HepG2 (cell line): ENCODE data around the gene VPS4A. TPM values are rescaled to one million over a fixed set of nuclear protein-coding genes. Genes with fewer than 3 reads are reported as not detected.
A peak's percentile ranks its signal among the peaks of the same experiment; 100 is the strongest.

Experiments
- ARNT2 ChIP-seq: sonication (generic); formaldehyde crosslinking; IDR thresholded peaks from 2 replicates; pipeline ENCODE4 v1.8.0; 2022; ENCODE audit warnings: mild to moderate bottlenecking, low read depth, missing genetic modification reagents, moderate library complexity
- BATF2 ChIP-seq: sonication (generic); formaldehyde crosslinking; IDR thresholded peaks from 2 replicates; pipeline ENCODE4 v1.8.0; 2022; ENCODE audit warnings: mild to moderate bottlenecking, missing genetic modification reagents, moderate library complexity
- BRD4 ChIP-seq: sonication (generic); formaldehyde crosslinking; IDR thresholded peaks from 2 replicates; pipeline ENCODE4 v1.4.0; 2020; ENCODE audit warnings: missing genetic modification reagents
- IKZF4 ChIP-seq: sonication (generic); formaldehyde crosslinking; IDR thresholded peaks from 2 replicates; pipeline ENCODE4 v1.5.1; 2020; ENCODE audit warnings: borderline replicate concordance, mild to moderate bottlenecking, low read depth, missing genetic modification reagents; ENCODE audit errors: not compliant biosample characterization
- KIAA2018 ChIP-seq: sonication (generic); formaldehyde crosslinking; IDR thresholded peaks from 2 replicates; pipeline ENCODE4 v1.5.0; 2020; ENCODE audit warnings: mild to moderate bottlenecking, missing genetic modification reagents, borderline replicate concordance
- MTA1 ChIP-seq: sonication (generic); formaldehyde crosslinking; IDR thresholded peaks from 2 replicates; pipeline ENCODE4 v1.4.0; 2020; ENCODE audit warnings: missing genetic modification reagents, mild to moderate bottlenecking, borderline replicate concordance
- NR2F6 ChIP-seq, 2 experiments: IDR thresholded peaks; 2 replicates each; pipeline ENCODE4 v1.6.1; 2016; ENCODE audit warnings: antibody characterized with exemption in 1 of 2, mild to moderate bottlenecking in 1 of 2
- ZBTB49 ChIP-seq: sonication (generic); formaldehyde crosslinking; IDR thresholded peaks from 2 replicates; pipeline ENCODE4 v1.4.0; 2020; ENCODE audit warnings: missing genetic modification reagents, borderline replicate concordance
- ZKSCAN8 ChIP-seq: IDR thresholded peaks from 2 replicates; pipeline ENCODE4 v1.6.1; 2016; ENCODE audit warnings: borderline replicate concordance, missing genetic modification reagents, missing compliant biosample characterization
- ZNF333 ChIP-seq: sonication (generic); formaldehyde crosslinking; IDR thresholded peaks from 2 replicates; pipeline ENCODE4 v1.4.0; 2020; ENCODE audit warnings: mild to moderate bottlenecking, missing genetic modification reagents, borderline replicate concordance
- ZNF34 ChIP-seq: sonication (generic); formaldehyde crosslinking; IDR thresholded peaks from 2 replicates; pipeline ENCODE4 v1.4.0; 2020; ENCODE audit warnings: mild to moderate bottlenecking, missing genetic modification reagents, borderline replicate concordance
- ZNF562 ChIP-seq: sonication (generic); formaldehyde crosslinking; IDR thresholded peaks from 2 replicates; pipeline ENCODE4 v1.8.0; 2022; ENCODE audit warnings: missing genetic modification reagents, borderline replicate concordance
- ZNF589 ChIP-seq: sonication (generic); formaldehyde crosslinking; conservative IDR thresholded peaks from 2 replicates; pipeline ENCODE4 v1.8.0; 2022; ENCODE audit warnings: mild to moderate bottlenecking, moderate library complexity, missing genetic modification reagents
- polyA plus RNA-seq, 8 experiments: library from polyadenylated mRNA; depleted of rRNA in 3 of 8; stranded (reverse) in 7 of 8; unstranded in 1 of 8; fragments of >200 nt; fragmentation: Illumina TruSeq in 4 of 8; extraction: Trizol in 4 of 8; gene quantifications; 2 replicates each; pipeline versions ENCODE4 v1.2.1 to v1.2.3, GENCODE V29; 2011 to 2016; ENCODE audit warnings: low read depth in 4 of 8, missing spikeins in 1 of 8, mixed read lengths in 1 of 8; ENCODE audit not compliant: insufficient read depth in 1 of 8
- total RNA-seq, 5 experiments: library from RNA; depleted of rRNA; stranded (reverse); fragments of >200 nt; fragmentation: Illumina TruSeq; extraction: Trizol; gene quantifications; 2 replicates each; pipeline ENCODE4 v1.2.3, GENCODE V29; 2016; ENCODE audit warnings: low read depth in 1 of 5

VPS4A gene
- total and polyA plus RNA-seq, 2 of the 13 experiments (the other 11 are each of a cell fraction or from before 2014, with no cell fraction given): 13.2 to 27.9 TPM

GRCh38 chr16:69330286-69331109, 19.3 kb downstream of the VPS4A start, which contains the start of gene PDF (continued):
- TF ChIP-seq KIAA2018 (CRISPR knock-in tag): peak; percentile 92; the same call in 1 of the 2 replicates
- 0 out of 2 replicates have a peak, but pooled peaks have one; percentile 52 for TF ChIP-seq ZBTB49 (CRISPR knock-in tag)
- TF ChIP-seq ZNF34 (CRISPR knock-in tag): no peak
- TF ChIP-seq ZKSCAN8 (CRISPR knock-in tag): peak; percentile 80
- no peak; the same call in 1 of the 2 replicates for TF ChIP-seq ZNF562 (CRISPR knock-in tag)
- TF ChIP-seq ARNT2 (CRISPR knock-in tag): peak; percentile 91
- peak; percentile 90 for TF ChIP-seq BATF2
- peak; percentile 83 for TF ChIP-seq ZNF589
- TF ChIP-seq NR2F6 (IDR thresholded peaks at IDR 0.05): no peak
- TF ChIP-seq NR2F6 (CRISPR knock-in tag; IDR thresholded peaks at IDR 0.05): peak; percentile 80; the same call in 1 of the 2 replicates
- peak; percentile 75; the same call in 1 of the 2 replicates for TF ChIP-seq MTA1 (CRISPR knock-in tag)
- peak; percentile 42 for TF ChIP-seq IKZF4 (CRISPR knock-in tag)
- peak; percentile 79 for TF ChIP-seq ZNF333 (CRISPR knock-in tag)
- TF ChIP-seq BRD4 (CRISPR knock-in tag): no peak; the same call in 1 of the 2 replicates
